ENCODE results near the gene PGA3.
"Not testable (repeated sequence)": the region's sequence is repeated elsewhere in the genome, so short reads cannot be mapped to it uniquely, and the experiment has no call there.

The PGA3 gene

GRCh38 chr11:61187505-61188130 lies 15.7 kb upstream of the PGA3 start:
- Histone ChIP-seq H3K27me3 (ENCODE audit: control insufficient read depth, insufficient read depth, low read length, poor library complexity, severe bottlenecking) (no peaks in the 10 kb centered on the region), H3K9me3 (ENCODE audit: control insufficient read depth, low read length) (no peaks in the 10 kb centered on the region), H3K4me3 (ENCODE audit: insufficient read depth, low read depth, low read length) (no peak overlapping the region), H3K4me1 (ENCODE audit: control insufficient read depth, insufficient read depth, low read length) (no peaks in the 10 kb centered on the region), H3K27ac (ENCODE audit: insufficient read depth, low read depth, low read length, poor library complexity, severe bottlenecking) (no peak overlapping the region), H3K36me3 (ENCODE audit: control insufficient read depth, insufficient read depth, low read length) (no peaks in the 10 kb centered on the region)
- 49 to 51% methylated on average over 9 to 10 of the region's 11 CpGs for WGBS, 2 experiments

DNA sequence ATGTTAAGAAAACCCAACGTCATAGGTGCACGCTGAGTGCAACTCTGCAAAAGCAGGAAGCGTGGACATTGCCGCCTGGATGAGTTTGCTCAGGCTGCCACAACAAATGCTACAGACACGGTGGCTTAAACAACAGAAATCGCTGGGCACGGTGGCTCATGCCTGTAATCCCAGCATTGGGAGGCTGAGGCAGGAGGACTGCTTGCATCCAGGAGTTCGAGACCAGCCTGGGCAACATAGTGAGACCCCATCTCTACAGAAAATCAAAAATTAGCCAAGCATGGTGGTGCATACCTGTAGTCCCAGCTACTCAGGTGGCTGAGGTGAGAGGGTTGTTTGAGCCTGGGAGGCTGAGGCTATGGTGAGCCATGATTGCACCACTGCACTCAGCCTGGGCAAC lies 13.4 kb upstream of the PGA3 start:
- no peaks in the 10 kb centered on the region for H3K4me1 ChIP-seq (ENCODE audit: control insufficient read depth, insufficient read depth, low read length)
- no peaks in the 10 kb centered on the region for H3K27me3 ChIP-seq (ENCODE audit: control insufficient read depth, insufficient read depth, low read length, poor library complexity, severe bottlenecking)
- H3K9me3 ChIP-seq (ENCODE audit: control insufficient read depth, low read length): no peaks in the 10 kb centered on the region
- no peak overlapping the region for H3K4me3 ChIP-seq (ENCODE audit: insufficient read depth, low read depth, low read length)
- H3K36me3 ChIP-seq (ENCODE audit: control insufficient read depth, insufficient read depth, low read length): no peaks in the 10 kb centered on the region
- 89 to 91% methylated on average over 8 of the region's 8 CpGs for whole genome bisulfite sequencing, 2 experiments
- H3K27ac ChIP-seq (ENCODE audit: insufficient read depth, low read depth, low read length, poor library complexity, severe bottlenecking): no peak overlapping the region

- no peak overlapping the region for H3K27ac ChIP-seq (ENCODE audit: insufficient read depth, low read depth, low read length, poor library complexity, severe bottlenecking)
- no peaks in the 10 kb centered on the region for H3K27me3 ChIP-seq (ENCODE audit: control insufficient read depth, insufficient read depth, low read length, poor library complexity, severe bottlenecking)
- 66 to 71% methylated on average over 12 of the region's 12 CpGs for WGBS, 2 experiments
- no peaks in the 10 kb centered on the region for H3K4me1 ChIP-seq (ENCODE audit: control insufficient read depth, insufficient read depth, low read length)
- H3K9me3 ChIP-seq (ENCODE audit: control insufficient read depth, low read length): no peaks in the 10 kb centered on the region
- H3K4me3 ChIP-seq (ENCODE audit: insufficient read depth, low read depth, low read length): no peak overlapping the region
- no peaks in the 10 kb centered on the region for H3K36me3 ChIP-seq (ENCODE audit: control insufficient read depth, insufficient read depth, low read length)
These were observed 9.7 kb upstream of the PGA3 start for GRCh38 chr11:61193596-61193995.

DNA sequence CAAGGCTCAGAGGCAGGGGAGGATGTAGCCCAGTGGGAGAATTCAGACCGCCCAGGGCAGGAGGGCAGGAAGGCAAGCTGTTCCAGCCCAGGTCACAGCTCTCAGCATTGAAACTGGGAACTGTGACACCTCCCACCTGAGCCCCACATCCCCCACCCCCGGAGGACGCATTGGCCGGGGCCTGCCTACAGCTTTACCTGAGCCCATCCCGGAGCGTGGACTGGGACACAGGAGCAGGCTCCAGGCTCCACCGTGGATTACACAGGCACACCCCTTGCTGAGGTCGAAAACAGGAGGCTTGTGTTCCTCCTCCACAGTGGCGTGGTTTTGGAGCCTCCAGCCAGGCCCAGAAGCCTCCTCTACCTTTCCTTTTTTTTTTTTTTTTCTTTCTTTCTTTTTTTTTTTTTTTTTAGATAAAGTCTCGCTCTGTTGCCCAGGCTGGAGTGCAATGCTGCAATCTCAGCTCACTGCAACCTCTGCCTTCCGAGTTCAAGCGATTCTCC lies 9.1 kb upstream of the PGA3 start:
- no peaks in the 10 kb centered on the region for H3K27me3 ChIP-seq (ENCODE audit: control insufficient read depth, insufficient read depth, low read length, poor library complexity, severe bottlenecking)
- no peaks in the 10 kb centered on the region for H3K36me3 ChIP-seq (ENCODE audit: control insufficient read depth, insufficient read depth, low read length)
- no peak overlapping the region for H3K4me3 ChIP-seq (ENCODE audit: insufficient read depth, low read depth, low read length)
- H3K9me3 ChIP-seq (ENCODE audit: control insufficient read depth, low read length): no peaks in the 10 kb centered on the region
- H3K27ac ChIP-seq (ENCODE audit: insufficient read depth, low read depth, low read length, poor library complexity, severe bottlenecking): no peak overlapping the region
- 84 to 87% methylated on average over 12 of the region's 12 CpGs for WGBS, 2 experiments
- H3K4me1 ChIP-seq (ENCODE audit: control insufficient read depth, insufficient read depth, low read length): no peaks in the 10 kb centered on the region

DNA sequence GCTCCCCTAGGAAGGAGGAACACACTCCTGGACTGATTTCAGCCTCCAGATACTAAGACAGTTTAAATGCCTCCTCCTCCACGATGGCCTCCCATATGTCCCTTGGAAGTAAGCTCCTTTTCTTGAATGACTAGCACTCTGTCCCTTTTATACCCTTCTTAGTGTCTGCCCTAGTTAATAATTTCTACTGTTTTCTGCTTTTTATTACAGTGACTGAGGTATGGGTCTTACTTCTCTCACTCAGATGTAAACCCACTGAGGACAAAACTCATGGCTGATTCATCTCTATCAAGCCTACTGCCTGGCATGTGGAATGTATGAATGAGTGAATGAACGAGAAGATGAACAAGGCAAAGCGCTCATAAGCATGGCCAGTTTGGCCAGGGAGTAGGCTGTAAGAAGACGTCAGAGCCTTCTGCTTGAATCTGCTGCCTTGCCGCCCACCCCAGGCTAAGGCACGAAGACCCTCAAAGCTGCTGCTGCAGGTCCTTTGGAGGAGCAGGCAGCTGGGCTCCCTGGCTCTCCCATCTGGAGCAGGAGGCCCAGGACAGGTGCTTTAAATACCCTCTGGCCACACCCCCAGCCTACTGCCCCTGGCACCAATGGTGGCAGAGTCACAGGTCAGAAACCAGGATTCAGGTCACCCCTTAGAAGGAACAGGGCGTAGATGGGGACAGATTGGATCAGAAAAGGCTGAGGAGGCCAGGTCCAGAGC lies 8.2 kb upstream of the PGA3 start:
- no peaks in the 10 kb centered on the region for H3K27me3 ChIP-seq (ENCODE audit: control insufficient read depth, insufficient read depth, low read length, poor library complexity, severe bottlenecking)
- H3K9me3 ChIP-seq (ENCODE audit: control insufficient read depth, low read length): no peaks in the 10 kb centered on the region
- 92% methylated on average over 7 of the region's 7 CpGs for WGBS, 2 experiments

GRCh38 chr11:61195719-61196118 lies 7.6 kb upstream of the PGA3 start:
- H3K4me3 ChIP-seq (ENCODE audit: insufficient read depth, low read depth, low read length): no peak overlapping the region
- WGBS, 2 experiments: 89 to 92% methylated on average over 7 of the region's 7 CpGs
- no peak overlapping the region for H3K27ac ChIP-seq (ENCODE audit: insufficient read depth, low read depth, low read length, poor library complexity, severe bottlenecking)
- H3K27me3 ChIP-seq (ENCODE audit: control insufficient read depth, insufficient read depth, low read length, poor library complexity, severe bottlenecking): no peaks in the 10 kb centered on the region
- H3K36me3 ChIP-seq (ENCODE audit: control insufficient read depth, insufficient read depth, low read length): no peaks in the 10 kb centered on the region
- no peaks in the 10 kb centered on the region for H3K9me3 ChIP-seq (ENCODE audit: control insufficient read depth, low read length)
- no peaks in the 10 kb centered on the region for H3K4me1 ChIP-seq (ENCODE audit: control insufficient read depth, insufficient read depth, low read length)

More for the DNA sequence above, 8.2 kb upstream of the PGA3 start:
- no peak overlapping the region for H3K4me3 ChIP-seq (ENCODE audit: insufficient read depth, low read depth, low read length)
- no peak overlapping the region for H3K27ac ChIP-seq (ENCODE audit: insufficient read depth, low read depth, low read length, poor library complexity, severe bottlenecking)
- no peaks in the 10 kb centered on the region for H3K4me1 ChIP-seq (ENCODE audit: control insufficient read depth, insufficient read depth, low read length)
- no peaks in the 10 kb centered on the region for H3K36me3 ChIP-seq (ENCODE audit: control insufficient read depth, insufficient read depth, low read length)

GRCh38 chr11:61198361-61198760 lies 5.0 kb upstream of the PGA3 start:
- Histone ChIP-seq H3K9me3 (ENCODE audit: control insufficient read depth, low read length) (no peaks in the 10 kb centered on the region), H3K4me3 (ENCODE audit: insufficient read depth, low read depth, low read length) (no peak overlapping the region), H3K4me1 (ENCODE audit: control insufficient read depth, insufficient read depth, low read length) (peaks cover 3% of the 10 kb centered on the region), H3K36me3 (ENCODE audit: control insufficient read depth, insufficient read depth, low read length) (no peaks in the 10 kb centered on the region), H3K27me3 (ENCODE audit: control insufficient read depth, insufficient read depth, low read length, poor library complexity, severe bottlenecking) (no peaks in the 10 kb centered on the region), H3K27ac (ENCODE audit: insufficient read depth, low read depth, low read length, poor library complexity, severe bottlenecking) (no peak overlapping the region)
- 90 to 92% methylated on average over 6 of the region's 6 CpGs for WGBS, 2 experiments

- no peaks in the 10 kb centered on the region for H3K9me3 ChIP-seq (ENCODE audit: control insufficient read depth, low read length)
- H3K27ac ChIP-seq (ENCODE audit: insufficient read depth, low read depth, low read length, poor library complexity, severe bottlenecking): no peak overlapping the region
- 84 to 90% methylated on average over 3 of the region's 4 CpGs for WGBS, 2 experiments
- H3K27me3 ChIP-seq (ENCODE audit: control insufficient read depth, insufficient read depth, low read length, poor library complexity, severe bottlenecking): no peaks in the 10 kb centered on the region
- H3K36me3 ChIP-seq (ENCODE audit: control insufficient read depth, insufficient read depth, low read length): no peaks in the 10 kb centered on the region
- no peak overlapping the region for H3K4me3 ChIP-seq (ENCODE audit: insufficient read depth, low read depth, low read length)
- H3K4me1 ChIP-seq (ENCODE audit: control insufficient read depth, insufficient read depth, low read length): peaks cover 3% of the 10 kb centered on the region
These were observed 4.3 kb upstream of the PGA3 start for GRCh38 chr11:61198948-61199523.

- no peaks in the 10 kb centered on the region for H3K36me3 ChIP-seq (ENCODE audit: control insufficient read depth, insufficient read depth, low read length)
- no peak overlapping the region for H3K4me3 ChIP-seq (ENCODE audit: insufficient read depth, low read depth, low read length)
- H3K4me1 ChIP-seq (ENCODE audit: control insufficient read depth, insufficient read depth, low read length): peaks cover 3% of the 10 kb centered on the region
- no peak overlapping the region for H3K27ac ChIP-seq (ENCODE audit: insufficient read depth, low read depth, low read length, poor library complexity, severe bottlenecking)
- no peaks in the 10 kb centered on the region for H3K9me3 ChIP-seq (ENCODE audit: control insufficient read depth, low read length)
- no peaks in the 10 kb centered on the region for H3K27me3 ChIP-seq (ENCODE audit: control insufficient read depth, insufficient read depth, low read length, poor library complexity, severe bottlenecking)
- 94 to 95% methylated on average over 14 of the region's 14 CpGs for WGBS, 2 experiments
These were observed 1.8 kb upstream of the PGA3 start for GRCh38 chr11:61201476-61201875.

DNA sequence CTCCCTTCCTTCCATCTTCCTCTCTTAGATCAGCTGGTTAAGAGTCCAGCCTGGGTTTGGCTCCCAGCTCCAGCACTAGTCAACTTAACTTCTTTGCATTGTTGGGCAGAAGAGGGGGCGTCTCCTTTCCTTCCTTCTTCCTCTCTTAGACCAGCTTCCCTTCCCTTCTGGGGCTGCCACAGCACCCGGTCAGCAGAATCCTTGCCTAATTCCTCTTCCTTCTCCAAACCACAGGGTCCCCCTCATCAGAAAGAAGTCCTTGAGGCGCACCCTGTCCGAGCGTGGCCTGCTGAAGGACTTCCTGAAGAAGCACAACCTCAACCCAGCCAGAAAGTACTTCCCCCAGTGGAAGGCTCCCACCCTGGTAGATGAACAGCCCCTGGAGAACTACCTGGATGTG lies 558 bp downstream of the PGA3 start:
- H3K4me1 ChIP-seq (ENCODE audit: control insufficient read depth, insufficient read depth, low read length); H3K27ac ChIP-seq (ENCODE audit: insufficient read depth, low read depth, low read length, poor library complexity, severe bottlenecking); H3K4me3 ChIP-seq (ENCODE audit: insufficient read depth, low read depth, low read length); H3K36me3 ChIP-seq (ENCODE audit: control insufficient read depth, insufficient read depth, low read length); H3K9me3 ChIP-seq (ENCODE audit: control insufficient read depth, low read length); H3K27me3 ChIP-seq (ENCODE audit: control insufficient read depth, insufficient read depth, low read length, poor library complexity, severe bottlenecking): not testable (repeated sequence)
- no CpG with 5 or more reads among the region's 5 CpGs for WGBS, 2 experiments

All from ectodermal cell (in vitro differentiated cells).